H1 (cell line): ENCODE data around the gene SOD2. TPM values are rescaled to one million over a fixed set of nuclear protein-coding genes. Genes with fewer than 3 reads are reported as not detected.

Experiments used
- CTCF ChIA-PET: fragments of 300-600 bp; sonication (Branson Sonifier 250); formaldehyde crosslinking; loops from one replicate; lab custom pipeline; 2021; ENCODE audit not compliant: partially characterized antibody; lab: Charles Lee
- POLR2A ChIA-PET: fragments of 300-600 bp; sonication (Branson Sonifier 250); formaldehyde crosslinking; loops from one replicate; lab custom pipeline; 2021; ENCODE audit warnings: inconsistent platforms; ENCODE audit not compliant: partially characterized antibody; lab: Charles Lee
- DNase-seq, 2 experiments: peaks; one replicate each; pipeline versions ENCODE4 v3.0.0 to v3.0.0-alpha.2; 2010 to 2022; ENCODE audit warnings: low spot score in 2 of 2, low read depth in 1 of 2, mixed read lengths in 1 of 2
- FAIRE-seq: peaks from 2 replicates; lab custom pipeline; 2011; peaks lifted over from hg19 to GRCh38; lab: Jason Lieb, UNC
- H2AFZ ChIP-seq: 2 replicates; pipeline ENCODE4 v1.8.1; 2012; ENCODE audit warnings: low read length, inconsistent platforms
- H2AK5ac ChIP-seq: 2 replicates; pipeline ENCODE4 v1.6.1; 2013; ENCODE audit warnings: low read depth, low read length
- H2BK120ac ChIP-seq: replicated peaks from 2 replicates; pipeline ENCODE3; 2013; ENCODE audit warnings: low read depth, low read length, inconsistent platforms
- H2BK12ac ChIP-seq: 2 replicates; pipeline ENCODE4 v1.6.1; 2013; ENCODE audit warnings: low read depth, low read length
- H2BK15ac ChIP-seq: 2 replicates; pipeline ENCODE4 v1.6.1; 2013; ENCODE audit warnings: low read length
- H2BK20ac ChIP-seq: 2 replicates; pipeline ENCODE4 v1.6.1; 2013; ENCODE audit warnings: low read length
- H2BK5ac ChIP-seq: 2 replicates; pipeline ENCODE4 v1.6.1; 2013; ENCODE audit warnings: low read depth, low read length
- H3K14ac ChIP-seq: 2 replicates; pipeline ENCODE4 v1.6.1; 2013; ENCODE audit warnings: inconsistent platforms; ENCODE audit not compliant: insufficient read length
- H3K18ac ChIP-seq: 2 replicates; pipeline ENCODE4 v1.6.1; 2013; ENCODE audit warnings: low read length; ENCODE audit errors: extremely low read depth
- H3K23ac ChIP-seq: 2 replicates; pipeline ENCODE4 v1.6.1; 2013; ENCODE audit warnings: inconsistent platforms; ENCODE audit not compliant: insufficient read length
- H3K23me2 ChIP-seq: 2 replicates; pipeline ENCODE4 v1.6.1; 2013; ENCODE audit warnings: low read depth, low read length
- H3K27ac ChIP-seq: 2 replicates; pipeline ENCODE4 v1.6.1; 2011; ENCODE audit warnings: low read depth, low read length, inconsistent platforms
- H3K27me3 ChIP-seq, 4 experiments: replicated peaks in 1 of 4; 1 replicate in 1 of 4; 2 replicates in 3 of 4; pipeline versions ENCODE4 v1.6.1 to v1.8.1; 2011 to 2013; ENCODE audit warnings: low read length in 3 of 4, mild to moderate bottlenecking in 3 of 4, inconsistent platforms in 2 of 4, mixed read lengths in 2 of 4, moderate library complexity in 1 of 4; ENCODE audit not compliant: control insufficient read depth in 3 of 4, insufficient read depth in 3 of 4; ENCODE audit errors: extremely low read depth in 1 of 4
- H3K36me3 ChIP-seq, 4 experiments: 2 replicates each; pipeline versions ENCODE4 v1.6.1 to v1.8.1; 2011 to 2013; ENCODE audit warnings: mild to moderate bottlenecking in 4 of 4, low read length in 3 of 4, moderate library complexity in 2 of 4, control low read depth in 1 of 4, inconsistent platforms in 1 of 4; ENCODE audit not compliant: insufficient read depth in 4 of 4, control insufficient read depth in 2 of 4
- H3K4ac ChIP-seq: replicated peaks from 2 replicates; pipeline ENCODE3; 2013; ENCODE audit warnings: low read length, low read depth, mixed read lengths, inconsistent platforms; ENCODE audit not compliant: insufficient read length
- H3K4me1 ChIP-seq, 4 experiments: replicated peaks in 1 of 4; 1 replicate in 1 of 4; 2 replicates in 3 of 4; pipeline versions ENCODE4 v1.6.1 to v1.8.1; 2011 to 2013; ENCODE audit warnings: low read length in 3 of 4, inconsistent platforms in 2 of 4, mixed read lengths in 1 of 4; ENCODE audit not compliant: insufficient read depth in 4 of 4, control insufficient read depth in 3 of 4
- H3K4me2 ChIP-seq, 2 experiments: 2 replicates each; pipeline versions ENCODE4 v1.6.1 to v1.8.1; 2011 to 2013; ENCODE audit warnings: low read depth in 2 of 2, low read length in 2 of 2, control low read depth in 1 of 2, inconsistent platforms in 1 of 2, mild to moderate bottlenecking in 1 of 2; ENCODE audit not compliant: insufficient read depth in 1 of 2
- H3K4me3 ChIP-seq, 4 experiments: fragments of 200-600, 300-600 bp in 1 of 4; sonication (generic), shearing (Covaris generic), sonication (Bioruptor Twin) in 1 of 4; 2 replicates each; pipeline versions ENCODE4 v1.5.1 to v1.8.1; 2011 to 2016; ENCODE audit warnings: low read length in 4 of 4, low read depth in 3 of 4, control low read depth in 2 of 4, inconsistent platforms in 2 of 4, mild to moderate bottlenecking in 2 of 4, mixed read lengths in 1 of 4, moderate library complexity in 1 of 4; ENCODE audit not compliant: insufficient read depth in 2 of 4; ENCODE audit errors: extremely low read depth in 1 of 4
- H3K56ac ChIP-seq: replicated peaks from 2 replicates; pipeline ENCODE3; 2013; ENCODE audit warnings: low read depth, mild to moderate bottlenecking, mixed read lengths, low read length, inconsistent platforms; ENCODE audit not compliant: insufficient read length
- H3K79me1 ChIP-seq: 2 replicates; pipeline ENCODE4 v1.6.1; 2013; ENCODE audit warnings: low read depth, low read length, control low read depth
- H3K79me2 ChIP-seq, 2 experiments: 2 replicates each; pipeline versions ENCODE4 v1.6.1 to v1.8.1; 2012 to 2013; ENCODE audit warnings: low read length in 2 of 2, mild to moderate bottlenecking in 2 of 2, inconsistent platforms in 1 of 2; ENCODE audit not compliant: insufficient read depth in 2 of 2, control insufficient read depth in 1 of 2
- H3K9ac ChIP-seq, 4 experiments: replicated peaks in 1 of 4; 1 replicate in 1 of 4; 2 replicates in 3 of 4; pipeline versions ENCODE4 v1.6.1 to v1.8.1; 2011 to 2013; ENCODE audit warnings: low read depth in 3 of 4, low read length in 3 of 4, control low read depth in 2 of 4, mild to moderate bottlenecking in 2 of 4, moderate library complexity in 2 of 4, inconsistent platforms in 1 of 4; ENCODE audit errors: extremely low read depth in 1 of 4
- H3K9me3 ChIP-seq, 2 experiments: 2 replicates each; pipeline versions ENCODE4 v1.6.1 to v1.8.1; 2012 to 2013; ENCODE audit warnings: mild to moderate bottlenecking in 2 of 2, moderate library complexity in 2 of 2, control low read depth in 1 of 2, inconsistent platforms in 1 of 2, low read depth in 1 of 2, low read length in 1 of 2, mixed read lengths in 1 of 2; ENCODE audit not compliant: insufficient read depth in 2 of 2
- H4K20me1 ChIP-seq, 2 experiments: replicated peaks in 1 of 2; 2 replicates each; pipeline versions ENCODE3 to v1.8.1; 2011 to 2013; ENCODE audit warnings: inconsistent platforms in 2 of 2, low read length in 2 of 2, mild to moderate bottlenecking in 1 of 2; ENCODE audit not compliant: insufficient read depth in 2 of 2, control insufficient read depth in 1 of 2
- H4K5ac ChIP-seq: 2 replicates; pipeline ENCODE4 v1.6.1; 2013; ENCODE audit warnings: low read length, low read depth, mixed read lengths, inconsistent platforms; ENCODE audit not compliant: insufficient read length
- H4K8ac ChIP-seq: 2 replicates; pipeline ENCODE4 v1.8.0; 2013; ENCODE audit warnings: mild to moderate bottlenecking, moderate library complexity, low read length, inconsistent platforms; ENCODE audit not compliant: insufficient read depth; ENCODE audit errors: extremely low read depth
- H4K91ac ChIP-seq: replicated peaks from 2 replicates; pipeline ENCODE3; 2013; ENCODE audit warnings: low read length, mixed read lengths, inconsistent platforms; ENCODE audit not compliant: insufficient read length
- EGR1 ChIP-seq: IDR thresholded peaks from 2 replicates; pipeline ENCODE4 v1.6.1; 2011; ENCODE audit warnings: low read depth, low read length, borderline replicate concordance
- EZH2 ChIP-seq: fragments of 200-600 bp; sonication (generic); IDR thresholded peaks from 2 replicates; pipeline ENCODE4 v1.7.1; 2012; ENCODE audit warnings: low read depth, mild to moderate bottlenecking, moderate library complexity, low read length, inconsistent platforms; ENCODE audit not compliant: severe bottlenecking
- PHF8 ChIP-seq: fragments of 200-600 bp; sonication (generic); conservative IDR thresholded peaks from 2 replicates; pipeline ENCODE4 v1.7.1; 2012; ENCODE audit warnings: low read depth, mild to moderate bottlenecking, inconsistent platforms, low read length, moderate library complexity
- POLR2A ChIP-seq, 2 experiments: IDR thresholded peaks; 1 replicate in 1 of 2; 2 replicates in 1 of 2; pipeline ENCODE4 v1.6.1; 2011; ENCODE audit warnings: low read depth in 2 of 2, low read length in 2 of 2, mild to moderate bottlenecking in 2 of 2; ENCODE audit errors: control extremely low read depth in 1 of 2
- SIN3A ChIP-seq, 2 experiments: IDR thresholded peaks in 1 of 2; conservative IDR thresholded peaks in 1 of 2; 2 replicates each; pipeline ENCODE4 v1.6.1; 2011 to 2012; ENCODE audit warnings: low read length in 2 of 2, improper control_type of control experiment in 1 of 2, low read depth in 1 of 2, mild to moderate bottlenecking in 1 of 2
- WGBS, 2 experiments: shearing (Covaris generic) in 1 of 2; methylation state at CpG; one replicate each; pipeline versions ENCODE4 v1.1.6 to v1.1.7; 2013 to 2015; ENCODE audit warnings: low lambda C conversion rate in 2 of 2, mixed read lengths in 2 of 2, inconsistent platforms in 1 of 2, low coverage in 1 of 2, missing lambda C conversion rate in 1 of 2; ENCODE audit not compliant: insufficient replicate concordance in 2 of 2, insufficient coverage in 1 of 2, insufficient read length in 1 of 2; ENCODE audit errors: extremely low coverage in 1 of 2, missing lambda C conversion rate in 1 of 2; 5-methylcytosine and 5-hydroxymethylcytosine counted together
- polyA plus RNA-seq, 7 experiments: library from polyadenylated mRNA; depleted of rRNA in 3 of 7; stranded (reverse) in 5 of 7; unstranded in 2 of 7; fragments of >200 nt in 5 of 7; fragments of 200-250 nt in 2 of 7; gene quantifications; 1 replicate in 5 of 7; 2 replicates in 1 of 7; 4 replicates in 1 of 7; pipeline versions ENCODE4 v1.2.1 to v1.2.3, GENCODE V29; 2011 to 2013; ENCODE audit warnings: missing spikeins in 2 of 7, mixed read lengths in 2 of 7
- total RNA-seq: library from RNA; stranded (reverse); fragmentation: NEBNext Ultra II Directional; extraction: Animal tissue kit (Norgen Biotek cat#: 25700); gene quantifications from 2 replicates; pipeline ENCODE4 v1.2.1, GENCODE V29; 2021

Gene SOD2
- total and polyA plus RNA-seq, 2 of the 8 experiments (the other 6 are each of a cell fraction or from before 2014, with no cell fraction given), result 31.1 to 88.7 TPM

DNA sequence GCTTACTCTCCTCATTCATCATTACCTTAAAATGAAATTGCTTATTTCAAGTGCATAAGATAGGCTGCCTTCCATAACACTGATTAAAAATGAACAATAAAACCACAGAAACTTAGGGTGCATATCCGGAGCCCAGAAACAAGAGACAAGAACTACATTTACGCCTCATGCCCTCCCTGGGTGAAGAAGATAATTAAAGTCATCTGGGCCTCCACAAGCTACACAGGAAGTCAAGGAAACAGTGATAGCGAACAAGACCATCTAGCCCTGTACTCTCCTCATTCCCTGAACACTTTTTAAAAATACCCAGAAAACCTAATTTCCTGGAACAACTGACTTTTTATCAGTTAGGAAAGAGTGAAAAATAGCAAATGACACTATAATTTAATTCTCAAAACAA is 6.3 kb downstream of the SOD2 start:
- no peak overlapping the region for H3K4me2 ChIP-seq
- no peak overlapping the region for H3K18ac ChIP-seq
- H4K91ac ChIP-seq, result no peak overlapping the region
- no peak overlapping the region for H2BK120ac ChIP-seq
- ChIA-PET POLR2A (interaction anchor here (0.9 kb wide), 1 partner anchor 62 kb away, joined by 3 read pairs; no protein-coding TSS in a partner anchor), CTCF (interaction anchor here (1.5 to 1.9 kb wide), 2 partner anchors 8 to 37 kb away, joined by 3 to 5 read pairs; no protein-coding TSS in a partner anchor)
- no peak overlapping the region for H3K56ac ChIP-seq
- H2BK20ac ChIP-seq, result no peak overlapping the region
- no peaks in the 10 kb centered on the region for H3K79me1 ChIP-seq
- no peaks in the 10 kb centered on the region for H3K27me3 ChIP-seq
- H3K14ac ChIP-seq, result no peak overlapping the region
- no peak overlapping the region for H3K4me3 ChIP-seq
- no peak overlapping the region for H3K4ac ChIP-seq
- H4K20me1 ChIP-seq, result peaks cover 0 to 6% of the 10 kb centered on the region in 2 experiments
- H3K23me2 ChIP-seq, result no peaks in the 10 kb centered on the region
- DNase-seq (no peak), FAIRE-seq (no peak)
- no peak overlapping the region for H4K8ac ChIP-seq
- H3K79me2 ChIP-seq, result peaks cover 3 to 24% of the 10 kb centered on the region in 2 experiments; a peak in 3 of 4 replicates
- TF ChIP-seq PHF8, result no peak
- no peak for TF ChIP-seq SIN3A (conservative IDR thresholded peaks at IDR 0.05 in 1 of 2, IDR thresholded peaks at IDR 0.05 in 1 of 2; ENCODE audit: low read depth in 1 of 2, low read length in 2 of 2)
- no peak for TF ChIP-seq EZH2
- TF ChIP-seq POLR2A (IDR thresholded peaks at IDR 0.05; ENCODE audit: control extremely low read depth in 1 of 2, low read depth in 2 of 2, low read length in 2 of 2), result no peak
- no peak for TF ChIP-seq EGR1
- H3K23ac ChIP-seq, result no peak overlapping the region
- no peak overlapping the region for H2BK12ac ChIP-seq
- H2BK5ac ChIP-seq, result no peak overlapping the region
- H3K9me3 ChIP-seq, result no peaks in the 10 kb centered on the region
- H3K36me3 ChIP-seq, result peaks cover 0 to 43% (median 15%) of the 10 kb centered on the region in 4 experiments; a peak in 5 of 8 replicates
- H4K5ac ChIP-seq, result no peak overlapping the region
- H2AK5ac ChIP-seq, result no peak overlapping the region
- no peak overlapping the region for H2AFZ ChIP-seq
- 97% methylated on average over 3 of the region's 3 CpGs; no CpG with 5 or more reads in 1 of the 2 experiments for WGBS, 2 experiments
- no peaks in the 10 kb centered on the region; a peak in 1 of 7 replicates for H3K4me1 ChIP-seq
- no peak overlapping the region for H2BK15ac ChIP-seq
- no peak overlapping the region for H3K9ac ChIP-seq
- H3K27ac ChIP-seq, result no peak overlapping the region
